HepG2 (cell line): ENCODE results near the gene BCL2L13. TPM values are rescaled to one million over a fixed set of nuclear protein-coding genes. Genes with fewer than 3 reads are reported as not detected.
A peak's percentile ranks its signal among the peaks of the same experiment; 100 is the strongest.

Source experiments
- GLMP ChIP-seq: sonication (generic); formaldehyde crosslinking; IDR thresholded peaks from 2 replicates; pipeline ENCODE4 v1.9.0; 2021; ENCODE audit warnings: missing genetic modification reagents, mild to moderate bottlenecking, borderline replicate concordance
- KDM5A ChIP-seq: fragments of 200-600 bp; sonication (generic); IDR thresholded peaks from 2 replicates; pipeline ENCODE4 v1.7.0; 2018; ENCODE audit warnings: antibody characterized with exemption, mild to moderate bottlenecking, low read length, borderline replicate concordance
- PLRG1 ChIP-seq: fragments of 450-650 bp; conservative IDR thresholded peaks from 2 replicates; pipeline ENCODE4 v1.6.1; 2016
- SOX13 ChIP-seq, 3 experiments: fragments of 450-650 bp in 1 of 3; sonication (generic) in 1 of 3; formaldehyde crosslinking in 1 of 3; IDR thresholded peaks in 2 of 3; conservative IDR thresholded peaks in 1 of 3; 2 replicates each; pipeline versions ENCODE4 v1.5.0 to v1.6.1; 2016 to 2020; ENCODE audit warnings: antibody characterized with exemption in 1 of 3, mild to moderate bottlenecking in 1 of 3, missing compliant biosample characterization in 1 of 3, missing genetic modification reagents in 1 of 3, moderate library complexity in 1 of 3
- SP2 ChIP-seq: sonication (generic); formaldehyde crosslinking; IDR thresholded peaks from 2 replicates; pipeline ENCODE4 v1.5.1; 2020; ENCODE audit warnings: mild to moderate bottlenecking, missing genetic modification reagents
- ZNF10 ChIP-seq: sonication (generic); formaldehyde crosslinking; IDR thresholded peaks from 2 replicates; pipeline ENCODE4 v1.4.0; 2020; ENCODE audit warnings: mild to moderate bottlenecking, low read depth, missing genetic modification reagents, borderline replicate concordance
- ZNF282 ChIP-seq: fragments of 450-650 bp; IDR thresholded peaks from 2 replicates; pipeline ENCODE4 v1.6.1; 2018; ENCODE audit not compliant: partially characterized antibody
- ZNF337 ChIP-seq: sonication (generic); formaldehyde crosslinking; IDR thresholded peaks from 2 replicates; pipeline ENCODE4 v1.5.1; 2020; ENCODE audit warnings: missing genetic modification reagents, low read depth, mild to moderate bottlenecking, borderline replicate concordance
- ZNF549 ChIP-seq: sonication (generic); formaldehyde crosslinking; IDR thresholded peaks from 2 replicates; pipeline ENCODE4 v1.5.0; 2020; ENCODE audit warnings: missing genetic modification reagents
- ZNF572 ChIP-seq: sonication (generic); formaldehyde crosslinking; IDR thresholded peaks from 2 replicates; pipeline ENCODE4 v1.5.1; 2020; ENCODE audit warnings: mild to moderate bottlenecking, missing genetic modification reagents
- ZNF598 ChIP-seq: sonication (generic); formaldehyde crosslinking; IDR thresholded peaks from 2 replicates; pipeline ENCODE4 v1.5.1; 2020; ENCODE audit warnings: mild to moderate bottlenecking, missing genetic modification reagents, borderline replicate concordance
- ZNF687 ChIP-seq: sonication (generic); formaldehyde crosslinking; IDR thresholded peaks from 2 replicates; pipeline ENCODE4 v1.5.1; 2020; ENCODE audit warnings: mild to moderate bottlenecking, missing genetic modification reagents, moderate library complexity
- polyA plus RNA-seq, 8 experiments: library from polyadenylated mRNA; depleted of rRNA in 3 of 8; stranded (reverse) in 7 of 8; unstranded in 1 of 8; fragments of >200 nt; fragmentation: Illumina TruSeq in 4 of 8; extraction: Trizol in 4 of 8; gene quantifications; 2 replicates each; pipeline versions ENCODE4 v1.2.1 to v1.2.3, GENCODE V29; 2011 to 2016; ENCODE audit warnings: low read depth in 4 of 8, missing spikeins in 1 of 8, mixed read lengths in 1 of 8; ENCODE audit not compliant: insufficient read depth in 1 of 8
- total RNA-seq, 5 experiments: library from RNA; depleted of rRNA; stranded (reverse); fragments of >200 nt; fragmentation: Illumina TruSeq; extraction: Trizol; gene quantifications; 2 replicates each; pipeline ENCODE4 v1.2.3, GENCODE V29; 2016; ENCODE audit warnings: low read depth in 1 of 5
- TF ChIP-seq, protein P1 (sequence below): sonication (generic); formaldehyde crosslinking; IDR thresholded peaks from 2 replicates; pipeline ENCODE4 v1.4.0; 2020; ENCODE audit warnings: missing genetic modification reagents, borderline replicate concordance
- TF ChIP-seq, protein P2 (sequence below): sonication (generic); formaldehyde crosslinking; IDR thresholded peaks from 2 replicates; pipeline ENCODE4 v1.9.0; 2021; ENCODE audit warnings: missing genetic modification reagents, mild to moderate bottlenecking, borderline replicate concordance
- TF ChIP-seq, protein P3 (sequence below): sonication (generic); formaldehyde crosslinking; conservative IDR thresholded peaks from 2 replicates; pipeline ENCODE4 v1.4.0; 2020; ENCODE audit warnings: missing genetic modification reagents

BCL2L13 gene
- total and polyA plus RNA-seq, 2 of the 13 experiments (the other 11 are each of a cell fraction or from before 2014, with no cell fraction given), result 13.5 to 14.6 TPM

DNA sequence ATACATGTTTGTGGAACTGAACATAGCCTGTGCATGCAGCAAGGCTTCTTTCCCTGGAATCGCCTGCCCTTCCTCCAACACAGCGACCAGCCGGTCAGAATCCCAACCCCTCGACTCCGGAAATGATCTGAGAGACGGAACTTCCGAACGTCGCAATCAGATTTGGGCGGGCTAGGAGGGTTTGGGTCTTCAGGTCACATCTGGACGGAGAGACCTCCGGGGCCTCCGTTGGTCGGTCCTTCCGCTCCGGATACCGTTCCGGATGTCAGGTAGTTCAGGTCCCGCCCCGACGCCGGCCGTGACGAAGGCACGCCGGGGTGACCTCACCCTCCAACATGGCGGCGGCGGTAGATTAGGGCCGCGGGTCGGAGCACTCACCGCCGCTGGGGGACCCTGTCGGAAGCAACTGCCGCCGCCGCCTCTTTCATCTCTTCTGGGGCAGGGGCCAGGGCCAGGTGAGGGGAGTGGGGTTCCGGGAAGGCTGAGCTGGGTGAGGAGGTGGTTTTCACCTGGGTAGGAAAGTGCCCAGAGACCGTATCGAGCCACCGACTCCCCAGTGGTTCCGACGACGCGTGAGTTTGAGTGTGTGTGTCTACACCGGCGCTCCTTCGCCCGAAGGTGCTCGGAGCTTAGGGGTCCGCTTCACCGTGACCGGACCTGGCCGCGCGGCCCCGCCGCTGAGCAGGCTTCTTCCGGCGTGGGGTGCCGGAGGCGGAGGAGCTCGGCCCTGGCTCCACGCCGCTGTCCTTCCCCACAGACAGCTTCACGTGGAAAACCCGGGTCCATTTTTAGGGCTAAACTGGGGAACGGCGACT is at the start of gene BCL2L13 (continued):
- TF ChIP-seq, protein P1, sequence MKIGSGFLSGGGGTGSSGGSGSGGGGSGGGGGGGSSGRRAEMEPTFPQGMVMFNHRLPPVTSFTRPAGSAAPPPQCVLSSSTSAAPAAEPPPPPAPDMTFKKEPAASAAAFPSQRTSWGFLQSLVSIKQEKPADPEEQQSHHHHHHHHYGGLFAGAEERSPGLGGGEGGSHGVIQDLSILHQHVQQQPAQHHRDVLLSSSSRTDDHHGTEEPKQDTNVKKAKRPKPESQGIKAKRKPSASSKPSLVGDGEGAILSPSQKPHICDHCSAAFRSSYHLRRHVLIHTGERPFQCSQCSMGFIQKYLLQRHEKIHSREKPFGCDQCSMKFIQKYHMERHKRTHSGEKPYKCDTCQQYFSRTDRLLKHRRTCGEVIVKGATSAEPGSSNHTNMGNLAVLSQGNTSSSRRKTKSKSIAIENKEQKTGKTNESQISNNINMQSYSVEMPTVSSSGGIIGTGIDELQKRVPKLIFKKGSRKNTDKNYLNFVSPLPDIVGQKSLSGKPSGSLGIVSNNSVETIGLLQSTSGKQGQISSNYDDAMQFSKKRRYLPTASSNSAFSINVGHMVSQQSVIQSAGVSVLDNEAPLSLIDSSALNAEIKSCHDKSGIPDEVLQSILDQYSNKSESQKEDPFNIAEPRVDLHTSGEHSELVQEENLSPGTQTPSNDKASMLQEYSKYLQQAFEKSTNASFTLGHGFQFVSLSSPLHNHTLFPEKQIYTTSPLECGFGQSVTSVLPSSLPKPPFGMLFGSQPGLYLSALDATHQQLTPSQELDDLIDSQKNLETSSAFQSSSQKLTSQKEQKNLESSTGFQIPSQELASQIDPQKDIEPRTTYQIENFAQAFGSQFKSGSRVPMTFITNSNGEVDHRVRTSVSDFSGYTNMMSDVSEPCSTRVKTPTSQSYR (CRISPR knock-in tag), result no peak; the same call in 1 of the 2 replicates
- no peak; the same call in 1 of the 2 replicates for TF ChIP-seq KDM5A
- no peak for TF ChIP-seq PLRG1
- TF ChIP-seq ZNF549 (CRISPR knock-in tag), result no peak
- no peak for TF ChIP-seq ZNF598 (CRISPR knock-in tag)
- peak; percentile 80 for TF ChIP-seq SP2 (CRISPR knock-in tag)
- no peak; the same call in 1 of the 2 replicates for TF ChIP-seq SOX13 (IDR thresholded peaks at IDR 0.05)
- no peak for TF ChIP-seq SOX13 (CRISPR knock-in tag; conservative IDR thresholded peaks at IDR 0.05 in 1 of 2, IDR thresholded peaks at IDR 0.05 in 1 of 2)
- TF ChIP-seq GLMP, result no peak
- 0 out of 2 replicates have a peak, but pooled peaks have one; percentile 83 for TF ChIP-seq ZNF572 (CRISPR knock-in tag)
- no peak for TF ChIP-seq ZNF337 (CRISPR knock-in tag)
- TF ChIP-seq, protein P2, sequence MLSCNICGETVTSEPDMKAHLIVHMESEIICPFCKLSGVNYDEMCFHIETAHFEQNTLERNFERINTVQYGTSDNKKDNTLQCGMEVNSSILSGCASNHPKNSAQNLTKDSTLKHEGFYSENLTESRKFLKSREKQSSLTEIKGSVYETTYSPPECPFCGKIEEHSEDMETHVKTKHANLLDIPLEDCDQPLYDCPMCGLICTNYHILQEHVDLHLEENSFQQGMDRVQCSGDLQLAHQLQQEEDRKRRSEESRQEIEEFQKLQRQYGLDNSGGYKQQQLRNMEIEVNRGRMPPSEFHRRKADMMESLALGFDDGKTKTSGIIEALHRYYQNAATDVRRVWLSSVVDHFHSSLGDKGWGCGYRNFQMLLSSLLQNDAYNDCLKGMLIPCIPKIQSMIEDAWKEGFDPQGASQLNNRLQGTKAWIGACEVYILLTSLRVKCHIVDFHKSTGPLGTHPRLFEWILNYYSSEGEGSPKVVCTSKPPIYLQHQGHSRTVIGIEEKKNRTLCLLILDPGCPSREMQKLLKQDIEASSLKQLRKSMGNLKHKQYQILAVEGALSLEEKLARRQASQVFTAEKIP (CRISPR knock-in tag), result no peak
- peak; percentile 92 for TF ChIP-seq ZNF687 (CRISPR knock-in tag)
- TF ChIP-seq ZNF282, result no peak
- no peak for TF ChIP-seq ZNF10 (CRISPR knock-in tag)
- TF ChIP-seq, protein P3, sequence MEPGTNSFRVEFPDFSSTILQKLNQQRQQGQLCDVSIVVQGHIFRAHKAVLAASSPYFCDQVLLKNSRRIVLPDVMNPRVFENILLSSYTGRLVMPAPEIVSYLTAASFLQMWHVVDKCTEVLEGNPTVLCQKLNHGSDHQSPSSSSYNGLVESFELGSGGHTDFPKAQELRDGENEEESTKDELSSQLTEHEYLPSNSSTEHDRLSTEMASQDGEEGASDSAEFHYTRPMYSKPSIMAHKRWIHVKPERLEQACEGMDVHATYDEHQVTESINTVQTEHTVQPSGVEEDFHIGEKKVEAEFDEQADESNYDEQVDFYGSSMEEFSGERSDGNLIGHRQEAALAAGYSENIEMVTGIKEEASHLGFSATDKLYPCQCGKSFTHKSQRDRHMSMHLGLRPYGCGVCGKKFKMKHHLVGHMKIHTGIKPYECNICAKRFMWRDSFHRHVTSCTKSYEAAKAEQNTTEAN (CRISPR knock-in tag), result no peak
